Stimulated activated CD4-positive, alpha-beta T cell treated with anti-CD3 and anti-CD28 coated beads, Interleukin-2, amount 100 ng/mL, for 48 hours (primary cell): ENCODE results near the gene PIGN.

Source experiments
- DNase-seq, 2 donors: peaks; one replicate each; pipeline ENCODE4 v3.0.0-alpha.2; 2020

Gene PIGN

GRCh38 chr18:62107881-62108280 is 79.0 kb downstream of the PIGN start:
- DNase-seq: no peak

GRCh38 chr18:62106271-62106670 is 80.6 kb downstream of the PIGN start:
- no peak for DNase-seq

- DNase-seq: no peak
Observed at GRCh38 chr18:62105376-62105775, 81.5 kb downstream of the PIGN start.

GRCh38 chr18:62102221-62102620 is 84.6 kb downstream of the PIGN start:
- DNase-seq: no peak

GRCh38 chr18:62101321-62101721 is 85.5 kb downstream of the PIGN start:
- DNase-seq: no peak

GRCh38 chr18:62098960-62099359 is 87.9 kb downstream of the PIGN start:
- DNase-seq: no peak

- no peak for DNase-seq
Observed at GRCh38 chr18:62097698-62098097, 89.2 kb downstream of the PIGN start.

GRCh38 chr18:62091487-62092120 is 95.3 kb downstream of the PIGN start:
- DNase-seq: no peak

GRCh38 chr18:62089174-62089573 is 97.7 kb downstream of the PIGN start:
- DNase-seq: no peak

GRCh38 chr18:62088156-62088555 is 98.7 kb downstream of the PIGN start:
- DNase-seq: no peak

- no peak for DNase-seq
Observed at GRCh38 chr18:62085756-62086155, 101.1 kb downstream of the PIGN start.

- DNase-seq: no peak
Observed at GRCh38 chr18:62081761-62082294, 105.0 kb downstream of the PIGN start.

- DNase-seq: no peak
Observed at GRCh38 chr18:62081248-62081647, 105.6 kb downstream of the PIGN start.

- no peak for DNase-seq
Observed at GRCh38 chr18:62080172-62080900, 106.5 kb downstream of the PIGN start.

GRCh38 chr18:62073461-62074281 is 113.2 kb downstream of the PIGN start:
- no peak for DNase-seq

GRCh38 chr18:62072370-62072769 is 114.5 kb downstream of the PIGN start:
- no peak for DNase-seq

- no peak for DNase-seq
Observed at GRCh38 chr18:62071071-62071470, 115.8 kb downstream of the PIGN start.

- DNase-seq: no peak
Observed at GRCh38 chr18:62070302-62070701, 116.6 kb downstream of the PIGN start.

GRCh38 chr18:62069556-62069955 is 117.3 kb downstream of the PIGN start:
- DNase-seq: no peak

GRCh38 chr18:62066102-62066818 is 120.6 kb downstream of the PIGN start:
- no peak for DNase-seq

- DNase-seq: no peak
Observed at GRCh38 chr18:62064361-62064760, 122.5 kb downstream of the PIGN start.

GRCh38 chr18:62061821-62062478 is 124.9 kb downstream of the PIGN start:
- DNase-seq: no peak
